Measurements from ENCODE around the gene HNRNPR.
"Not testable (repeated sequence)": the region's sequence is repeated elsewhere in the genome, so short reads cannot be mapped to it uniquely, and the experiment has no call there.

Gene HNRNPR

GRCh38 chr1:23344111-23344986, at the start of gene HNRNPR:
Gene HNRNPR (minus strand): TSS chr1:23344284. CDS start chr1:23341008, 3,276 bp downstream.
- DNase-seq = peak; percentile 91

DNA sequence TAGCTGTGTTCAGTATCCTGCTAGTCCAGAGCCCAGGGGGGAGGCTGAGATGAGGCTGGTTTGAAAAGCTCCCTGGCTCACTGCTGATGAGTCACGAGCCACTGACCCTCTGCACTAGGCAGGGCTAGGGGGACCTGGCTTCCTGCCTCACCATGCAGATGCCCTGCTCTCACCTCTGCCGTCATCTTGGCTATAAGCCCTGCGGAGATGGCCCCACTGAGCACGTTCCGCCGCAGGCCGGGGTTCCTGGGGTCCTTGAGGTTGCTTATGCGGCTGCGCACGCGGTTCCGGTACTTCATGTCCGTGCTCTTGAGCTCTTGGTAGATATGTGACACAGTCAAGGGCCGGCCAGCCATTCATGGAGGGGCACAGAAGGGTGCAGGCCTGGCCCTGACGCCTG, 49.6 kb upstream of the HNRNPR start:
- DNase-seq = no peak

DNA sequence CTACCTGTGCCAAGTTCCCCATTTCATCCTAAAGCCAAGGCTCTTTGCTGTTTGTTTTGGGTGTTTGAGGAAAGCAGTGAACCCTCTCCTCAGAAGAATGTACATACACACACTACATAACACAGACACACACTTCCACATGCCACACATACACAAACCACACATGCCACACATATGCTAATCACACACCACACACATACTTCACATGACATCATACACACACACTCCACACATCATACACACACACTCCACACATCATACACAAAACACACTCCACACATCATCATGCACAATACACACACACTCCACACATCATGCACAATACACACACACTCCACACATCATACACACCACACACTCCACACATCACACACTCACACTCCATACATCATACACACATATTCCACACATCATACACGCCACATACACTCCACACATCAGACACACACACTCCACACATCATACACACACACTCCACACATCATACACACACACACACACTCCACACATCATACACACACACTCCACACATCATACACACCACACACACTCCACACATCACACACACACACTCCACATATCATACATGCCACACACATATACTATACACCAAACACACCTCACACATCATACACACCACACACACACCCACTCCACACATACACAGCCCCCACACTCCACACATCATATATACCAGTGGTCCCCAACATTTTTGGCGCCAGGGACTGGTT, 48.2 kb upstream of the HNRNPR start:
- no peak for DNase-seq

- DNase-seq = no peak
Measured at GRCh38 chr1:23389837-23390321, 45.8 kb upstream of the HNRNPR start.

DNA sequence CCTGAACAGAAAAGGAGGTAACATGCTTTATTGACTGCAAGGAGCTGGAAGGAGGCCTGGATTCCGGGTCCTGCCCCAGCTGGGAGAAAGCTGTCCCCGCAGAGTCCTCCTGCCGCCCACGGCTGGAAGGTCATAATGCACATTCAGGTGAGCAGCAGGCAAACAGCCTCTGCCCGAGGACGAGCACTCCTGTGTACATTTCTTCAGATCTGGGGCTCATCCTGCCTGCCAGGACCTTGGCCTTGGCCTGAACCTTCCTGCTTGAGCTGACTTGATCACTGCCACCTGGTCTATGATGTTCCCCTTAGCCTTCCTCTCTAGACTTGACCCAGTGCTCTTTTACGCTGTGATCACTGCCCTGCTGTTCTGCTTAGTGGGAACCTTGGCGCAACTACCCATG, 43.4 kb upstream of the HNRNPR start:
- no peak for DNase-seq

DNA sequence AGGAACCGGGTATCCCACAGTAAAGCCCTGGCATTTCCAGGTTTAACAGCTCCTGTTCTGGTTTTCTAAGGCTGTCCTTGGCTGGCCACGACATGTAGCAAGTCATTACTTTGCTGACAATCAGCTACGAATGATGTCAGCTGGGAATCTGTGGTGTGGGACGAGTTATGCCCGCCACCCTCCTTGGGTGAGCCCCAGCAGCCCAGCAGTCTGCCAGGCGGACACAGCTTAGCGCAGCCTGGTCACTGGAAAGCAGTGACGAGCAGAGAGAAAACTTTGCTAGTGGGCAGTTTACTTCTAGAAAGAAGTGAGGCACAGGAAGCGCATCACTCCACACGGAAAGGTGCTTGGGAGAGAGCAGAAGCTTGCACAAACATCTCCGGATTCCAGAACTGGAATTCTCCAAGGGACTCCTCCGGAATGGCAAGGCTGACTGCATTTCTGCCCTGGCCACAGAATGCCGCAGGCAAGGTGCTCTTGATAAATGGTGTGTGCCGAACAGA, 41.1 kb upstream of the HNRNPR start:
- no peak for DNase-seq

DNA sequence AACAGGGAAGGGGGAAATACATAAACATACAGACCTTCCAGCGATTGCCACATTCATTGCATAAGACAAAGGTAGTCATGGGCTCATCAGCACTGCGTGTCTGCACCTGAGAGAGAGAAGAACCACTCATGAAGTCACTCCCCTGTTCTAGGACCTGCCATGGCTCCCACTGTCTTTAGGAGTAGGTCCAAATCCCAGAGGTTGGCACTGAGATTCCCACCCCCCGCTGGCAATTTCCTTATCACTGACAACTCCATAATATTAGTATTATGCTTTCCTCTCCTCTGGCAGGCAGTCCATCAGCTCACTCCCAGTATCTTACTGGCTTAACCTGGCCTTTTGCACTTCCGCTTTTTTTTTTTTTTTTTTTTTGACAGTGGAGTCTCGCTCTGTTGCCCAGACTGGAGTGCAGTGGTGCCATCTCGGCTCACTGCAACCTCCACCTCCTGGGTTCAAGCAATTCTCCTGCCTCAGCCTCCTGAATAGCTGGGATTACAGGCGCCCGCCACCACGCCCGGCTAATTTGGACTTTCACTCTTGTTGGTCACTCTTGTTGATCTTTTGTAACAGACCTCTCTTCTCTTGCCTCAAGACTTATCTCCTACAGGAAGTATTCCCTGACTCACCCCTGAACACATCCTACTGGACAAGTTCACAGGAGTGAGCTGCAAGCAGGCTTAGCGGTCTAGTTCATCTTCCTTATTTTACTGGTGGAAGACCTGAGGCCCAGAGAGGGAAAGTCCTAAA, 40.4 kb upstream of the HNRNPR start:
- DNase-seq = no peak

DNA sequence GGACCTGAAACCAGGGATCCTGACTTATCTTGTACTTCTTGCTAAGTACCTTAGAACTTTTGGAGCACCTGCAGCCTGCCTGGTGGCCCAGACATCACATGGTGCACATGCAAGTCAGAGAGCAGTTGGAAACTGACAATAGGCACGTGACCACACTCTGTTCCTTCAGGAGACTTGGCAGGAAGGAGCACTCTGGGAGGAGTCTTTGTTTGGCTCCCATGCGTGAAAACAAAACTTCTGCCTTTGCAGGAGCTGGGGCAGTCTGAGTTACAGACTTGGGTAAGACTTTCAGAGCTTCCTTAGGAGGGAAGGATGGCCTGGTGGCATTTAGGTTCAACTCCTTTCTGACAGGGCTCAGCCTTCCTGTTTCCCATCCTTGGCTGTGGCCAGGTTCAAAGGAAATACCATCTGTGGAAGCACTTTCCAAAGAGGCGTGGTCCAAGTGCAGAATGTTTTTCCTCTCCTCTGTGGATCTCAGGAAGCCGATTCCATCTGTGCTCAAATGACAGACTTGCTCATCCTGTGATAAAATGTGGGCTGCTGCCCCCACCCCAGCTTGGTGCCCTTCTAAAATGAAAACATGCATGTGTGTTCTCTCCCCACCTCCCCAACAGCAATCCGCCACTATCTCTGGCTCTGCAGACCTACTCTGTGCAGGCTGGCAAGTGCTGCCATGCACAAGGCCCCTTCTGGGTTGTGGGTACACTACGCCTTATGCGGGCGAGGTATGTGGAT, 39.7 kb upstream of the HNRNPR start:
- no peak for DNase-seq

DNA sequence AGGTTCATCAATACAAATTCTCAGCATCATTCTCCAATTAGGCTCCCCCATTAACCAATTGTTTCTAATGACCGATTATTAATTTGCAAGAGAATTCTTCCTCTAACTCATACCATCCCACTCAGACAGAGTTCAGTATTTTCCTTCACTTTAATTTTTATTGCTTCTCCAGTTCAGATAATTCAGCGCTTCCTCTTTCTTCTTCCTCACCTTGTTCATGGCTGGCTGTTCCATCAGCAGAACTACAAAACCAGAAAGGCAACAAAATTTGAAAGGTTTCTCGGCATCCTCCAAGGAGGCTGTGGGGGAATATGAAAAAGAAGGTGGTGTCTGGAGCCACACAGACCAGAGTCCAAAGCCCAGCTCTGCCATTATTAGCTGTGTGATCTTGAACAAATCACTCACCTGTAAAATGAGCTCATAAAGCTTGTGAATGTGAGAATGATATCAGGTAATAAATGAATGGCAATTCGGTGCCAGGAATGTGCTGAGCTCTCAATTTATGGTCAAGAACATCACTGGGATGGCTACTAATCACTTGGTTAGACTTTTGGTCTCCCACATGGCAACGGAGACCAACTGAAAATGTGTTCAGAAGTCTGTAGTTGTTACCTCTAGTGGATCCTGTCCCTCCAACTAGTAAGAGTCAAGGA, 37.3 kb upstream of the HNRNPR start:
- no peak for DNase-seq

DNA sequence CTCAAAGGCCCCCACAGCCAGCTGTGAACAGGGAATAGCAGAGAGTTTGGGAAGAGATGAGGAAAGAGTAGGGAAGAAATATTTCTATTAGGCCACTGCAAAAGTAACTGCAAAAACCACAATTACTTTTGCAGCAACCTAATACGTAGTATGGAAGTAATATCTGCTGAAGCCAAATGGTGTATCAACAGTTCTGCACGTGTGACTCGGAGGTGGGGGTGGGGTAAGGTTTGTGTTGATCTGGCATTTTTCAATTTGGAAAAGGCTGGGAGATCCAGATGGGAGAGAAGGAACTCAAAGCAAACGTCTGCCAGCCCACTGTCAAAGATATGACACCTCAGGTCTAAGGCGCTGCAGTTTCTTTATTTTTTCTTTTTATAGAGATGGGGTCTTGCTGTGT, 36.6 kb upstream of the HNRNPR start:
- no peak for DNase-seq

GRCh38 chr1:23380236-23380635, 36.2 kb upstream of the HNRNPR start:
- DNase-seq = not testable (repeated sequence)

DNA sequence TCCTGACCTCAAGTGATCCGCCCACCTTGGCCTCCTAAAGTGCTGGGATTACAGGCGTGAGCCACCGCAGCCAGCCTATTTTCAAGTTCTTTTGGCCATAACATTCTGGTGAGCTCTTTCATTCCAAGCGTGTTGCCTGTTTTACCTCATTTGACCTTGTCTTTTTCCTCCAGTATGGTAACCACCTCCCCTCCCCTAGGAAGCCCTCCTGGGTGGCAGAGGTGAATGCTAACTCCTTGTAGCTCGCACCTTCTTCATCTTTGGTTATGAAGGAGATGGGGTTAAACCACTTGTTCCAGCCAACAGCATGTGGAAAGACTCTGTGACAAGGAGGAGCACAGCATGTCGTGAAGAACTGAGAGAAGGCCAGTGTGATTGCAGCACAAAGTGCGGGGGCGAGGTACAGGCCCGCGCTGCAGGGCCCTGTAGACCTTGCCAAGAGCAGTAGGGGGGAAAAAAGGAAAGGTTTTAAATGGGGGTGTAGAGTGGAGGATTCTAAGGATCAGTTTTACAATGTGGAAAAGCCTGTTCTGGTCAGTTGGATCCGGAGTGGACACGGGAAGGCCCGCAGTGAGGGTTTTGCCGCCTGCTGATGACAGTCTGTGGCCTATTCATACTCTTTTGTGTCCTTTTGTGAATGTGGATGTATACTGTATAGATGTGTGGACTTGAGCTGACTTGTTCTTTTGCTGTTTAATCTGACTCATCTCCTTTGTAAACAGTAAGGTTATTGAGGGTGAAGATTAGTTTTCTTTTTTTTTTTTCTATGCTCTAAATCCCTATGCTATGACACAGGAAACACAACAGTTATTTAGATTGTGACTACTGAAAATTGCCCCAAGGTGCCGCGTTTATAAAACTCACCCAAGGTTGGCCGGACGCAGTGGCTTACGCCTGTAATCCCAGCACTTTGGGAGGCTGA, 33.1 kb upstream of the HNRNPR start:
- no peak for DNase-seq

- not testable (repeated sequence) for DNase-seq
Measured at GRCh38 chr1:23374079-23374735, 30.1 kb upstream of the HNRNPR start.

DNA sequence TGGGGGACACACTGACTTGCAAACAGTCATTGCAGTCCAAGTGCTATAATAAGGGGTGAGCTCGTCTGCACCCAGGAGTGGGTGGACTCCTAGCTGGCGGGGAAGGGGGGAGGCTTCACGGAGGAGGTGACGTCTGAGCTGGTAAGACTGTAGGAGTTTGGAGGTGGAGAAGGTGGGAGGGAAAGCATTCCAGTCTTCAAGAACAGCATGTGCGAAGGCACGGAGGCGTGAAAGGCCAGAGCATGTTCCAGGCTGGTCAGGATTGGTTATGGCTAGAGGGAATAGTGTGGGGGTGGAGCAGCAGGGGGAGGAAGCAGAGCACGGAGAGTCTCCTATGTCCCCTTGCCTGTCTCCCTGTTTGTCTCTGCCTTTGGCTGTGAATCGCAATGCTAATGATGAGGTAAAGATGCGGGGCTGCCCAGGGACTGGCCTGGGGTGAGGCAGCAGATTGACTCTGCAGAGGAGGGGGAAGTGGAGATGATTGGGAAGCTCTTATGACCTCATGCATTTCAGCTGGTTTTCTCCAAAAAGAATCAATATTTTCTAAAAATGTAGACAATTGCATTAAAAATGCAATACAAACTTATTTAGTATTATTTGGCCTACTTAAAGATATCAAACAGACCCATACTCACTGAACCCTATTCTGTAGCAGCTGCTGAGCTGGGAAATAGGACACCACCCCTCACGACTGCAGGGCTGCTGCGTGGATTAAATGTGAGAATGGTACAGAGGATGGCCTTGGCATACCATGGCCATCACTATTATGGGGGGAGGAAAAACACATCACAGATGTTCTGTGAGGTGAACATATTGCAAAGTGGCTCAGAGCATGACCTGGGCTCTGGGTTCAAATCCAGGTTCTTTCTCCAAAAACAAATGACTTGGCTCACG, 28.1 kb upstream of the HNRNPR start:
- no peak for DNase-seq

- no peak for DNase-seq
Measured at GRCh38 chr1:23370709-23371584, 26.9 kb upstream of the HNRNPR start.

DNA sequence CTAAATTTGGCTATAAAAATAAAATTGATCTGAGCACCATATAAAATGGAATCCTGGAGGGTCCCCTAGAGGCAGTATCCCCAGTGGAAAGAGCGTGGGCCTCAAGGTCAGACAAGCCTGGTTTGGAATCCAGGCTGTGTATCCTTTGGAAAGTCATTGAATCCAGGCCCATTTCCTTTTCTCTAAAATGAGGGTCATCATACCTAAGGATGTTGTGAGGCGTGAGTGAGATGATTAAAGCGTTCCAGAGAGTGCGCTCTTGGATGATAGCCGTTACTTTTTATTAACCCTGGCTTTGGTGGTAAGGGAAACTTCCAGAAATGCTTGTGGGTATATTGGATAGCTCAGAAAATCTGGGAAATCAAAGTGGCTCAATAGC, 26.2 kb upstream of the HNRNPR start:
- no peak for DNase-seq

GRCh38 chr1:23369335-23370013, 25.4 kb upstream of the HNRNPR start, which contains the start of gene ZNF436:
Gene ZNF436 (minus strand): TSS chr1:23369836. CDS start chr1:23368005, 1,831 bp downstream.
- peak; percentile 14 for DNase-seq

Data from NCI-H187 treated with DMSO at 0.1 percent for 48 hours (cell line).